ENCODE data around the gene MRAS.
"Not testable (repeated sequence)": the region's sequence is repeated elsewhere in the genome, so short reads cannot be mapped to it uniquely, and the experiment has no call there.

MRAS gene

GRCh38 chr3:138426211-138426610 is 77.8 kb downstream of the MRAS start:
- no peak for DNase-seq

- not testable (repeated sequence) for DNase-seq
Measured at GRCh38 chr3:138426754-138427153, 78.4 kb downstream of the MRAS start.

- DNase-seq: no peak
Measured at GRCh38 chr3:138429665-138430064, 81.3 kb downstream of the MRAS start.

GRCh38 chr3:138432576-138433240 is 84.3 kb downstream of the MRAS start:
- DNase-seq: no peak

- no peak for DNase-seq
Measured at GRCh38 chr3:138433892-138434275, 85.5 kb downstream of the MRAS start.

- DNase-seq: peak; percentile 48
Measured at GRCh38 chr3:138434276-138434874, 86.0 kb downstream of the MRAS start, which contains the start of gene ESYT3. Gene ESYT3, plus strand, starts transcription at chr3:138434616. Its CDS starts 183 bp downstream, at chr3:138434799.

- no peak for DNase-seq
Measured at GRCh38 chr3:138434875-138435772, 86.7 kb downstream of the MRAS start.

- DNase-seq: no peak
Measured at GRCh38 chr3:138435840-138436239, 87.5 kb downstream of the MRAS start.

- no peak for DNase-seq
Measured at GRCh38 chr3:138437281-138437680, 88.9 kb downstream of the MRAS start.

GRCh38 chr3:138438896-138439295 is 90.5 kb downstream of the MRAS start:
- no peak for DNase-seq

- no peak for DNase-seq
Measured at GRCh38 chr3:138439646-138440045, 91.3 kb downstream of the MRAS start.

GRCh38 chr3:138440121-138440521 is 91.7 kb downstream of the MRAS start:
- no peak for DNase-seq

GRCh38 chr3:138440596-138440995 is 92.2 kb downstream of the MRAS start:
- no peak for DNase-seq

GRCh38 chr3:138441256-138441655 is 92.9 kb downstream of the MRAS start:
- no peak for DNase-seq

- DNase-seq: no peak
Measured at GRCh38 chr3:138441742-138442141, 93.4 kb downstream of the MRAS start.

- DNase-seq: no peak
Measured at GRCh38 chr3:138442433-138442832, 94.1 kb downstream of the MRAS start.

- DNase-seq: no peak
Measured at GRCh38 chr3:138443091-138443490, 94.7 kb downstream of the MRAS start.

GRCh38 chr3:138443521-138444503 is 95.4 kb downstream of the MRAS start:
- no peak for DNase-seq

GRCh38 chr3:138445236-138445635 is 96.9 kb downstream of the MRAS start:
- DNase-seq: no peak

- no peak for DNase-seq
Measured at GRCh38 chr3:138445654-138446053, 97.3 kb downstream of the MRAS start.

GRCh38 chr3:138448631-138449030 is 100.3 kb downstream of the MRAS start:
- DNase-seq: no peak

- DNase-seq: no peak
Measured at GRCh38 chr3:138449490-138449889, 101.1 kb downstream of the MRAS start.

GRCh38 chr3:138450181-138450580 is 101.8 kb downstream of the MRAS start:
- no peak for DNase-seq
